SU-DHL-6 (cell line): ENCODE data around the gene PAX1.

Source experiments
- H2AFZ ChIP-seq: fragments of 200-600 bp; sonication (generic); 2 replicates; pipeline ENCODE4 v1.6.1; 2014; ENCODE audit warnings: low read depth, mild to moderate bottlenecking, moderate library complexity, mixed read lengths, antibody characterized with exemption, low read length; ENCODE audit not compliant: severe bottlenecking
- H3F3A ChIP-seq: fragments of 200-600 bp; shearing (Covaris generic); 2 replicates; pipeline ENCODE4 v1.6.0; 2016; ENCODE audit warnings: antibody characterized with exemption, mild to moderate bottlenecking; ENCODE audit not compliant: insufficient read depth
- H3K27ac ChIP-seq: fragments of 200-600 bp; sonication (generic); 2 replicates; pipeline ENCODE4 v1.5.1; 2016; ENCODE audit warnings: low read depth, mild to moderate bottlenecking, low read length, moderate library complexity, mixed read lengths
- H3K27me3 ChIP-seq: fragments of 200-600 bp; sonication (generic), shearing (Covaris generic); 2 replicates; pipeline ENCODE4 v1.6.0; 2014; ENCODE audit warnings: mild to moderate bottlenecking, low read length
- H3K36me3 ChIP-seq: fragments of 200-600 bp; sonication (generic); 2 replicates; pipeline ENCODE4 v1.6.1; 2014; ENCODE audit warnings: mild to moderate bottlenecking, low read length, mixed read lengths
- H3K4me2 ChIP-seq: fragments of 300-600, 200-600 bp; shearing (Covaris generic), sonication (generic); 2 replicates; pipeline ENCODE4 v1.6.0; 2014; ENCODE audit warnings: low read length, low read depth, mild to moderate bottlenecking; ENCODE audit not compliant: poor library complexity, severe bottlenecking
- H3K4me3 ChIP-seq: fragments of 200-600 bp; sonication (generic); 2 replicates; pipeline ENCODE4 v1.5.1; 2014; ENCODE audit warnings: antibody characterized with exemption, low read length, mild to moderate bottlenecking, mixed read lengths; ENCODE audit not compliant: insufficient read depth, poor library complexity, severe bottlenecking
- H3K79me2 ChIP-seq: fragments of 200-600 bp; sonication (generic); 2 replicates; pipeline ENCODE4 v1.6.1; 2014; ENCODE audit warnings: mild to moderate bottlenecking, low read length, moderate library complexity; ENCODE audit not compliant: insufficient read depth
- H3K9ac ChIP-seq: fragments of 200-600 bp; sonication (generic); 2 replicates; pipeline ENCODE4 v1.7.0; 2014; ENCODE audit warnings: mild to moderate bottlenecking, low read length
- H3K9me2 ChIP-seq: fragments of 200-600 bp; sonication (generic); replicated peaks from 2 replicates; pipeline ENCODE4 v1.6.1; 2014; ENCODE audit warnings: low read length; ENCODE audit not compliant: insufficient read depth
- H3K9me3 ChIP-seq: fragments of 200-600 bp; sonication (generic); 2 replicates; pipeline ENCODE4 v1.6.1; 2014; ENCODE audit warnings: low read length, mixed read lengths; ENCODE audit not compliant: insufficient read depth
- H4K20me1 ChIP-seq: fragments of 200-600 bp; sonication (generic); 2 replicates; pipeline ENCODE4 v1.6.1; 2014; ENCODE audit warnings: low read depth, mild to moderate bottlenecking, antibody characterized with exemption, low read length, moderate library complexity, mixed read lengths
- EZH2phosphoT487 ChIP-seq: fragments of 200-600 bp; sonication (generic), shearing (Covaris generic); conservative IDR thresholded peaks from 2 replicates; pipeline ENCODE4 v1.6.1; 2018; ENCODE audit warnings: mild to moderate bottlenecking, antibody characterized with exemption, low read length, moderate library complexity, mixed read lengths
- TF ChIP-seq, protein P1 (sequence below): fragments of 200-600 bp; sonication (generic); IDR thresholded peaks from one replicate; pipeline ENCODE4 v1.5.1; 2017; ENCODE audit warnings: antibody characterized with exemption, mild to moderate bottlenecking, low read length, moderate library complexity; ENCODE audit not compliant: insufficient read depth, poor library complexity, severe bottlenecking

PAX1 gene

DNA sequence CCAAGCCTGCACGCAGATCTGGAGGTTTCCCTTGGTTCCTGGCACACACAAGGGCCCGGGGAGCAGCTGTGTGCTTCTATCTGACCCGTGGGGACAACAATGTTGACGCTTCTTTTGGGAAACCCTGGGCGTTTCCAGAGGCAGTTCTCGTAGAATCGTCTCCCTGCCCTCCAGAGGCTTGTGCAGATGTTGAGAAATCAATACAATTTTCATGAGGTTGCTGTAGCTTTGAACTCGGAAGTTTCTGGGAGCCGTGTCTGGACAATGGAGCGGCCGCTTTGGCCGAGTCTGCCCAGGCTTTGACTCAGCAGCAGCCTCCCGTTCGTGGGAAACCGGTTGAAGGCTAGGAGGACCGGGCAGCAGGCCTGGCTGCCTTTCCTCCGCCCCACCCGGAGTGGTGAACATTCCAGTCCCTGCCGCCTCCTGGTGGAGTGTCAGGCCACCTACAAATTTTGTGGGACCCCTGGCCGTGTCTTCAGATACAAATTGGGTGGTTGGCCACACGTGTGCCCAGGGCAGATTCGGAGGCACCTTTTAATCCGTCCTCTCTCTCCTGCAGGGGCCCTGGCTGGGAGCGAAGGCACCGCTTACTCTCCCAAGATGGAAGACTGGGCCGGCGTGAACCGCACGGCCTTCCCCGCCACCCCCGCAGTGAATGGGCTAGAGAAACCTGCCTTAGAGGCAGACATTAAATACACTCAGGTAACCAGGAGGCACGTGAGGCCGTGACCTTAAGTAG, 2.7 kb downstream of the PAX1 start:
- no peaks in the 10 kb centered on the region for H3K9me3 ChIP-seq
- no peak overlapping the region for H3K4me3 ChIP-seq
- no peak overlapping the region for H2AFZ ChIP-seq
- no peak overlapping the region for H3K9ac ChIP-seq
- no peaks in the 10 kb centered on the region for H3F3A ChIP-seq
- no peak for TF ChIP-seq EZH2phosphoT487
- H3K4me2 ChIP-seq, result no peak overlapping the region
- H3K79me2 ChIP-seq, result no peaks in the 10 kb centered on the region
- H3K27me3 ChIP-seq, result no peaks in the 10 kb centered on the region
- no peaks in the 10 kb centered on the region for H3K36me3 ChIP-seq
- no peaks in the 10 kb centered on the region for H4K20me1 ChIP-seq
- H3K9me2 ChIP-seq, result no peaks in the 10 kb centered on the region
- no peak overlapping the region for H3K27ac ChIP-seq

DNA sequence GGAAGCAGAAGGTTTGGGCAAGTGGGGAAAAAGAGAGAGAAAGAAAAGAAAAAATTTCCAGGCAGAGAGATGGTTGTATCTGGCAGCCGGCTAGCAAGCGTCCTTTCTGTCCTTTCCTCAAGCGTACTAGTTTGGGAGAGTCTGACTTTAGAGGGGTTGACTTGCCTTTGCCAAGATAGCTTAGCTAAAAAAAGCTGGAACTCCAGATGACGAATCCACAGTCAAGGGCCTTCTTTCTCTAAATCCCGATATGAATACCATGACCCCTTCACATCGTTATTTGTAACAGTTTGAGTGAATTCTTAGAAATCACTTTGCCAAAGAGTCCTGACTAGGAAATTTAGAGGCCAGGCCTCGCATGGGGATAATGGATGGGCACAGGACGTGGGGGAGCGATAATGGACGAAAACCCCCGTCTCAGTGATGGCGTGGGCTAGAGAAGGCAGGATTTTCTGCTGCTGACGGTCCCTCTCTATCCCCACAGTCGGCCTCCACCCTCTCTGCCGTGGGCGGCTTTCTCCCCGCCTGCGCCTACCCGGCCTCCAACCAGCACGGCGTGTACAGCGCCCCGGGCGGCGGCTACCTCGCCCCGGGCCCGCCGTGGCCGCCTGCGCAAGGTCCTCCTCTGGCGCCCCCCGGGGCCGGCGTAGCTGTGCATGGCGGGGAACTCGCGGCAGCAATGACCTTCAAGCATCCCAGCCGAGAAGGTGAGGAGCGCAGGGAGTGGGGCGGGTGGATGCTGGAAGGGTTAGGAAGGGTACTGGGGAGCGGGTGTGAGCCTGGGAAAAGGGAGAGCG, 3.5 kb downstream of the PAX1 start:
- no peaks in the 10 kb centered on the region for H3F3A ChIP-seq
- H2AFZ ChIP-seq, result no peak overlapping the region
- TF ChIP-seq, protein P1, sequence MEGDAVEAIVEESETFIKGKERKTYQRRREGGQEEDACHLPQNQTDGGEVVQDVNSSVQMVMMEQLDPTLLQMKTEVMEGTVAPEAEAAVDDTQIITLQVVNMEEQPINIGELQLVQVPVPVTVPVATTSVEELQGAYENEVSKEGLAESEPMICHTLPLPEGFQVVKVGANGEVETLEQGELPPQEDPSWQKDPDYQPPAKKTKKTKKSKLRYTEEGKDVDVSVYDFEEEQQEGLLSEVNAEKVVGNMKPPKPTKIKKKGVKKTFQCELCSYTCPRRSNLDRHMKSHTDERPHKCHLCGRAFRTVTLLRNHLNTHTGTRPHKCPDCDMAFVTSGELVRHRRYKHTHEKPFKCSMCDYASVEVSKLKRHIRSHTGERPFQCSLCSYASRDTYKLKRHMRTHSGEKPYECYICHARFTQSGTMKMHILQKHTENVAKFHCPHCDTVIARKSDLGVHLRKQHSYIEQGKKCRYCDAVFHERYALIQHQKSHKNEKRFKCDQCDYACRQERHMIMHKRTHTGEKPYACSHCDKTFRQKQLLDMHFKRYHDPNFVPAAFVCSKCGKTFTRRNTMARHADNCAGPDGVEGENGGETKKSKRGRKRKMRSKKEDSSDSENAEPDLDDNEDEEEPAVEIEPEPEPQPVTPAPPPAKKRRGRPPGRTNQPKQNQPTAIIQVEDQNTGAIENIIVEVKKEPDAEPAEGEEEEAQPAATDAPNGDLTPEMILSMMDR, result no peak
- H3K9ac ChIP-seq, result no peak overlapping the region
- no peak overlapping the region for H3K4me3 ChIP-seq
- no peak overlapping the region for H3K27ac ChIP-seq
- H3K4me2 ChIP-seq, result no peak overlapping the region
- H3K79me2 ChIP-seq, result no peaks in the 10 kb centered on the region
- no peaks in the 10 kb centered on the region for H3K27me3 ChIP-seq
- no peaks in the 10 kb centered on the region for H3K9me2 ChIP-seq
- no peaks in the 10 kb centered on the region for H3K36me3 ChIP-seq
- no peaks in the 10 kb centered on the region for H3K9me3 ChIP-seq
- no peaks in the 10 kb centered on the region for H4K20me1 ChIP-seq

DNA sequence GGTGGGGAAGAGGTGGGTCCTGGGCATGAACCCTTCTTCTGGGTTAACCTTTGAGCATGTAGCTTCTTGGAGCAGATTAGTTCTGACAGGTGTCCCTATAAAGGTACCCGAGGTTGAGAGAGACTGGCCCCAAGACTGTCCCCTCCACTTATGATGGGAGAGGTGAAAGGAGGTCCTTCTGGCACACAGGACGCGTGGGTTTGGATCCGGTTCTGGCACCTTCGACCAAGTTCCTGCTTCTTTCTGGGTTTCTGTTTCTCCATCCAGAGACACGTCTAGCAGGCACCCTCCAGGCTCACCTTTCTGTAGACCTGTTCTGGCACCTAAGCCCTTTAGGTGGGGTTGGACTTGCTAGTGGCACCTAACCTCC, 4.1 kb downstream of the PAX1 start:
- Histone ChIP-seq H3K4me3 (no peak overlapping the region), H3K4me2 (no peak overlapping the region), H3K9me3 (no peaks in the 10 kb centered on the region), H2AFZ (no peak overlapping the region), H3K79me2 (no peaks in the 10 kb centered on the region), H3K27ac (no peak overlapping the region), H3K27me3 (no peaks in the 10 kb centered on the region), H4K20me1 (no peaks in the 10 kb centered on the region), H3K9ac (no peak overlapping the region), H3F3A (no peaks in the 10 kb centered on the region), H3K36me3 (no peaks in the 10 kb centered on the region), H3K9me2 (no peaks in the 10 kb centered on the region)
- TF ChIP-seq EZH2phosphoT487, result no peak
- TF ChIP-seq, protein P1, result no peak

- no peaks in the 10 kb centered on the region for H4K20me1 ChIP-seq
- H2AFZ ChIP-seq, result no peak overlapping the region
- no peak overlapping the region for H3K27ac ChIP-seq
- H3K9me3 ChIP-seq, result no peaks in the 10 kb centered on the region
- H3K4me3 ChIP-seq, result no peak overlapping the region
- H3K9ac ChIP-seq, result no peak overlapping the region
- no peaks in the 10 kb centered on the region for H3F3A ChIP-seq
- H3K9me2 ChIP-seq, result no peaks in the 10 kb centered on the region
- no peaks in the 10 kb centered on the region for H3K79me2 ChIP-seq
- H3K36me3 ChIP-seq, result no peaks in the 10 kb centered on the region
- TF ChIP-seq EZH2phosphoT487, result no peak
- TF ChIP-seq, protein P1, result no peak
- no peaks in the 10 kb centered on the region for H3K27me3 ChIP-seq
- H3K4me2 ChIP-seq, result no peak overlapping the region
These were observed 4.9 kb downstream of the PAX1 start for GRCh38 chr20:21710341-21710740.
